RCC 7860 (cell line): ENCODE results near the gene SPINK9.

Experiments
- DNase-seq: peaks from one replicate; pipeline ENCODE4 v3.0.0-alpha.2; 2015; ENCODE audit warnings: low spot score
- FAIRE-seq: peaks from 2 replicates; lab custom pipeline; 2012; peaks lifted over from hg19 to GRCh38; lab: Jason Lieb, UNC

The SPINK9 gene

GRCh38 chr5:148364343-148364742, 29.0 kb downstream of the SPINK9 start:
- no peak for FAIRE-seq
- DNase-seq, result no peak

- DNase-seq, result no peak
- no peak for FAIRE-seq
These were observed 32.9 kb downstream of the SPINK9 start for GRCh38 chr5:148368299-148368698.

- FAIRE-seq (no peak), DNase-seq (no peak)
These were observed 36.9 kb downstream of the SPINK9 start for GRCh38 chr5:148372166-148372725.

GRCh38 chr5:148372893-148373292, 37.5 kb downstream of the SPINK9 start:
- DNase-seq (no peak), FAIRE-seq (no peak)

- FAIRE-seq (no peak), DNase-seq (peak; percentile 31)
These were observed 39.5 kb downstream of the SPINK9 start for GRCh38 chr5:148374690-148375360.

- FAIRE-seq, result no peak
- no peak for DNase-seq
These were observed 40.8 kb downstream of the SPINK9 start for GRCh38 chr5:148376198-148376597.

GRCh38 chr5:148378670-148379069, 43.3 kb downstream of the SPINK9 start:
- no peak for DNase-seq
- no peak for FAIRE-seq

GRCh38 chr5:148379340-148379739, 44.0 kb downstream of the SPINK9 start:
- no peak for FAIRE-seq

GRCh38 chr5:148381906-148382305, 46.5 kb downstream of the SPINK9 start:
- DNase-seq (no peak), FAIRE-seq (no peak)

More at GRCh38 chr5:148379340-148379739, 44.0 kb downstream of the SPINK9 start:
- no peak for DNase-seq

- no peak for DNase-seq
- no peak for FAIRE-seq
These were observed 47.6 kb downstream of the SPINK9 start for GRCh38 chr5:148382961-148383360.

- peak; percentile 81 for FAIRE-seq
- DNase-seq, result peak; percentile 91
These were observed 48.4 kb downstream of the SPINK9 start, which contains the start of gene FBXO38 for GRCh38 chr5:148383564-148384379. TSS of gene FBXO38 (plus strand) at chr5:148383958. CDS start at chr5:148394777, 10,819 bp downstream.

- DNase-seq (no peak), FAIRE-seq (no peak)
These were observed 49.0 kb downstream of the SPINK9 start for GRCh38 chr5:148384380-148384737.

GRCh38 chr5:148385094-148385493, 49.7 kb downstream of the SPINK9 start:
- no peak for FAIRE-seq
- DNase-seq, result no peak

- FAIRE-seq (no peak), DNase-seq (peak; percentile 48)
These were observed 50.7 kb downstream of the SPINK9 start for GRCh38 chr5:148386041-148386440.

GRCh38 chr5:148387325-148387724, 52.0 kb downstream of the SPINK9 start:
- FAIRE-seq, result no peak
- DNase-seq, result no peak

GRCh38 chr5:148388696-148389095, 53.3 kb downstream of the SPINK9 start:
- DNase-seq, result no peak
- FAIRE-seq, result no peak
